HCT116 (cell line): ENCODE data around the gene SLC12A3.

Experiments
- EGR1 ChIP-seq: IDR thresholded peaks from 2 replicates; pipeline ENCODE4 v1.6.1; 2012; ENCODE audit warnings: low read depth
- ELF1 ChIP-seq: IDR thresholded peaks from 2 replicates; pipeline ENCODE4 v1.6.1; 2012; ENCODE audit warnings: low read depth, borderline replicate concordance
- EZH2phosphoT487 ChIP-seq: fragments of 200-600 bp; IDR thresholded peaks from 2 replicates; pipeline ENCODE4 v1.6.1; 2018; ENCODE audit warnings: antibody characterized with exemption, borderline replicate concordance
- FOSL1 ChIP-seq: IDR thresholded peaks from 2 replicates; pipeline ENCODE4 v1.6.1; 2012; ENCODE audit warnings: low read depth
- TF ChIP-seq, protein P1 (sequence below), 3 experiments: fragments of 200-600 bp in 1 of 3; sonication (generic) in 1 of 3; IDR thresholded peaks in 2 of 3; conservative IDR thresholded peaks in 1 of 3; 2 replicates each; pipeline ENCODE4 v1.5.1; 2012 to 2017; ENCODE audit warnings: low read depth in 2 of 3, low read length in 2 of 3, antibody characterized with exemption in 1 of 3, borderline replicate concordance in 1 of 3, control low read depth in 1 of 3, mild to moderate bottlenecking in 1 of 3, mixed read lengths in 1 of 3, mixed run types in 1 of 3, moderate library complexity in 1 of 3; ENCODE audit not compliant: insufficient read depth in 1 of 3

DNA sequence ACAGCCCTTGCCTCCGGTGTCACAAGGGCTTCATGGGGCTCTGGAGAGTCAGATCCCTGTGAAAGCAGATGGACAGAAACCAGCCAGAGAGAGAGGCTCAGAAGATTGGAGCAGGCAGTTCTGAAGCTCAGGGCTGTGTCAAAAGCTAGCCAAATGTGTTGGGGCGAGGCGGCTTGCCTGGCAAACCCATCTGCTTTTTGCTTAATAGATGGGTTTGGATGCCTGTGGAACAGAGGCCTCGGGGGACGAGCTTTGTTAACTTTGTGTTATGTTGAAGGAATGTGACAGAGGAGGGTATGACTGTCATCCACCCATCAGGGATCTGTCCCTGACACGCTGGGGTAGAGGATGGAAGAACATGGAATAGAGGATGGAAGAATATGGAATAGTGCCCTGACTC is 21.0 kb upstream of the SLC12A3 start:
- TF ChIP-seq, protein P1, sequence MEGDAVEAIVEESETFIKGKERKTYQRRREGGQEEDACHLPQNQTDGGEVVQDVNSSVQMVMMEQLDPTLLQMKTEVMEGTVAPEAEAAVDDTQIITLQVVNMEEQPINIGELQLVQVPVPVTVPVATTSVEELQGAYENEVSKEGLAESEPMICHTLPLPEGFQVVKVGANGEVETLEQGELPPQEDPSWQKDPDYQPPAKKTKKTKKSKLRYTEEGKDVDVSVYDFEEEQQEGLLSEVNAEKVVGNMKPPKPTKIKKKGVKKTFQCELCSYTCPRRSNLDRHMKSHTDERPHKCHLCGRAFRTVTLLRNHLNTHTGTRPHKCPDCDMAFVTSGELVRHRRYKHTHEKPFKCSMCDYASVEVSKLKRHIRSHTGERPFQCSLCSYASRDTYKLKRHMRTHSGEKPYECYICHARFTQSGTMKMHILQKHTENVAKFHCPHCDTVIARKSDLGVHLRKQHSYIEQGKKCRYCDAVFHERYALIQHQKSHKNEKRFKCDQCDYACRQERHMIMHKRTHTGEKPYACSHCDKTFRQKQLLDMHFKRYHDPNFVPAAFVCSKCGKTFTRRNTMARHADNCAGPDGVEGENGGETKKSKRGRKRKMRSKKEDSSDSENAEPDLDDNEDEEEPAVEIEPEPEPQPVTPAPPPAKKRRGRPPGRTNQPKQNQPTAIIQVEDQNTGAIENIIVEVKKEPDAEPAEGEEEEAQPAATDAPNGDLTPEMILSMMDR (IDR thresholded peaks at IDR 0.05 in 2 of 3, conservative IDR thresholded peaks at IDR 0.05 in 1 of 3; ENCODE audit: borderline replicate concordance in 1 of 3, insufficient read depth in 1 of 3, low read depth in 2 of 3, low read length in 2 of 3) = no peak
- TF ChIP-seq FOSL1 (no peak), ELF1 (no peak), EZH2phosphoT487 (no peak), EGR1 (no peak)
